HG03139 (cell line): ENCODE results near the gene C9.
"Not testable (repeated sequence)": the region's sequence is repeated elsewhere in the genome, so short reads cannot be mapped to it uniquely, and the experiment has no call there.

Experiments used
- ATAC-seq: cut with Tn5 transposase; IDR thresholded peaks from one replicate; pipeline ENCODE4 v1.9.1; 2021; ENCODE audit not compliant: unreplicated experiment

The C9 gene

GRCh38 chr5:39333104-39333503 is 31.2 kb downstream of the C9 start:
- ATAC-seq: no peak

GRCh38 chr5:39331861-39332381 is 32.4 kb downstream of the C9 start:
- ATAC-seq: no peak

GRCh38 chr5:39328731-39329130 is 35.6 kb downstream of the C9 start:
- ATAC-seq: no peak

- ATAC-seq: no peak
Measured at GRCh38 chr5:39323542-39323941, 40.8 kb downstream of the C9 start.

- no peak for ATAC-seq
Measured at GRCh38 chr5:39319395-39319794, 44.9 kb downstream of the C9 start.

- ATAC-seq: not testable (repeated sequence)
Measured at GRCh38 chr5:39316464-39316863, 47.8 kb downstream of the C9 start.

- ATAC-seq: no peak
Measured at GRCh38 chr5:39315995-39316394, 48.3 kb downstream of the C9 start.

- ATAC-seq: no peak
Measured at GRCh38 chr5:39314591-39314990, 49.7 kb downstream of the C9 start.

- no peak for ATAC-seq
Measured at GRCh38 chr5:39309534-39309933, 54.8 kb downstream of the C9 start.

- no peak for ATAC-seq
Measured at GRCh38 chr5:39302472-39302871, 61.8 kb downstream of the C9 start.

GRCh38 chr5:39301406-39301805 is 62.9 kb downstream of the C9 start:
- ATAC-seq: no peak

- ATAC-seq: no peak
Measured at GRCh38 chr5:39299962-39300361, 64.3 kb downstream of the C9 start.

GRCh38 chr5:39294736-39295135 is 69.6 kb downstream of the C9 start:
- ATAC-seq: no peak

- ATAC-seq: no peak
Measured at GRCh38 chr5:39284552-39284951, 79.7 kb downstream of the C9 start.

GRCh38 chr5:39283231-39283818 is 81.0 kb downstream of the C9 start:
- ATAC-seq: peak; percentile 80

GRCh38 chr5:39282561-39282960 is 81.7 kb downstream of the C9 start:
- ATAC-seq: no peak

- ATAC-seq: not testable (repeated sequence)
Measured at GRCh38 chr5:39275865-39276264, 88.4 kb downstream of the C9 start.

- peak; percentile 81 for ATAC-seq
Measured at GRCh38 chr5:39274398-39275085, 89.8 kb downstream of the C9 start.

- ATAC-seq: no peak
Measured at GRCh38 chr5:39273314-39273954, 90.9 kb downstream of the C9 start.

- not testable (repeated sequence) for ATAC-seq
Measured at GRCh38 chr5:39272869-39273231, 91.4 kb downstream of the C9 start.

- peak; percentile 75 for ATAC-seq
Measured at GRCh38 chr5:39270225-39270848, 94.0 kb downstream of the C9 start.

GRCh38 chr5:39267186-39267585 is 97.1 kb downstream of the C9 start:
- ATAC-seq: no peak
